ENCODE data around the gene MS4A15. TPM values are rescaled to one million over a fixed set of nuclear protein-coding genes. Genes with fewer than 3 reads are reported as not detected.

The MS4A15 gene
- total RNA-seq, 1 donor from 2014 or later = not detected

DNA sequence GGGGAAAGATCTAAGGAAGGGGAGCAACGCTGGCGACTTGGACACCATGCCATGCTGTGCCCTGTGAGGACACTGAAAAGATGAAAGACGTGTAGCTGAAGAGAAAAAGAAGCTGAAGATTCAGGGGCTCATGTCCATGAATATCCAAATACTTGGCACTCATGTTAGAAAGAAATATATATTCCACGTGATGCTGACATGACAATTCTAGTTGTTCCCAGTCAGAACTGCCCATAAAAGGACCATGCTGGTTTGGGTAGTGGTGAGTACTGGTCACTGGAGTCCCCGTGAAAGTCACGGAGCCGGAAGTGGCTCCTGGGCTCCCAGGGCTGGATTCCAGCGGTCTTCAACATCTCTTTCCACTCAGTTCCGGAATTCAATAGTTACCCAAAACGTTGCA is 9.9 kb downstream of the MS4A15 start:
- H3K4me3 Mint-ChIP-seq = no peak overlapping the region
- no peaks in the 10 kb centered on the region for H3K4me1 Mint-ChIP-seq
- H3K9me3 Mint-ChIP-seq = no peaks in the 10 kb centered on the region
- H3K27me3 Mint-ChIP-seq (ENCODE audit: low read depth) = peaks cover 6% of the 10 kb centered on the region
- DNase-seq (ENCODE audit: low read depth, low spot score) = no peak
- H3K36me3 Mint-ChIP-seq (ENCODE audit: low read depth) = no peaks in the 10 kb centered on the region
- no peak overlapping the region for H3K27ac Mint-ChIP-seq (ENCODE audit: unreplicated experiment)
- TF ChIP-seq, protein P1, sequence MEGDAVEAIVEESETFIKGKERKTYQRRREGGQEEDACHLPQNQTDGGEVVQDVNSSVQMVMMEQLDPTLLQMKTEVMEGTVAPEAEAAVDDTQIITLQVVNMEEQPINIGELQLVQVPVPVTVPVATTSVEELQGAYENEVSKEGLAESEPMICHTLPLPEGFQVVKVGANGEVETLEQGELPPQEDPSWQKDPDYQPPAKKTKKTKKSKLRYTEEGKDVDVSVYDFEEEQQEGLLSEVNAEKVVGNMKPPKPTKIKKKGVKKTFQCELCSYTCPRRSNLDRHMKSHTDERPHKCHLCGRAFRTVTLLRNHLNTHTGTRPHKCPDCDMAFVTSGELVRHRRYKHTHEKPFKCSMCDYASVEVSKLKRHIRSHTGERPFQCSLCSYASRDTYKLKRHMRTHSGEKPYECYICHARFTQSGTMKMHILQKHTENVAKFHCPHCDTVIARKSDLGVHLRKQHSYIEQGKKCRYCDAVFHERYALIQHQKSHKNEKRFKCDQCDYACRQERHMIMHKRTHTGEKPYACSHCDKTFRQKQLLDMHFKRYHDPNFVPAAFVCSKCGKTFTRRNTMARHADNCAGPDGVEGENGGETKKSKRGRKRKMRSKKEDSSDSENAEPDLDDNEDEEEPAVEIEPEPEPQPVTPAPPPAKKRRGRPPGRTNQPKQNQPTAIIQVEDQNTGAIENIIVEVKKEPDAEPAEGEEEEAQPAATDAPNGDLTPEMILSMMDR (conservative IDR thresholded peaks at IDR 0.05) = no peak

DNA sequence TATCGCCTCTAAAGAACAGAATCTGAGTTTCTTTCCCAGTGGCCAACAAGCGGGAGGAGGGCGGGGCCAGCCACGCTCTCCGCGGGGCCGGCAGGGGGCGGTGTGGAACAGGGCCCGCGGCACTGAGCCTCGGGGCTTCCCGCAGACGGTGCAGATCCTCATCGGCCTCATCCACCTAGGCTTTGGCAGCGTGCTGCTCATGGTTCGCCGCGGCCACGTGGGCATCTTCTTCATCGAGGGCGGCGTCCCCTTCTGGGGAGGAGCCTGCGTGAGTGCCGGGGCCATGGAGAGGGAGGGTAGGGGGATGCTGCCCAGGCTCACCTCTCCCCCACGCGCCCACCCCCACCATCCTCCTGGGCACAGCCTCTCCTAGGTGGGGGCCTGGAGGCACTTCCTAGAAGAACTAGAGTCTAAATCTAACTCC is 10.7 kb downstream of the MS4A15 start:
- H3K27me3 Mint-ChIP-seq (ENCODE audit: low read depth) = peaks cover 6% of the 10 kb centered on the region
- no peak overlapping the region for H3K27ac Mint-ChIP-seq (ENCODE audit: unreplicated experiment)
- no peaks in the 10 kb centered on the region for H3K4me1 Mint-ChIP-seq
- H3K9me3 Mint-ChIP-seq = no peaks in the 10 kb centered on the region
- DNase-seq (ENCODE audit: low read depth, low spot score) = peak; percentile 17
- H3K36me3 Mint-ChIP-seq (ENCODE audit: low read depth) = no peaks in the 10 kb centered on the region
- no peak overlapping the region for H3K4me3 Mint-ChIP-seq
- TF ChIP-seq, protein P1 (conservative IDR thresholded peaks at IDR 0.05) = peak; percentile 55

DNA sequence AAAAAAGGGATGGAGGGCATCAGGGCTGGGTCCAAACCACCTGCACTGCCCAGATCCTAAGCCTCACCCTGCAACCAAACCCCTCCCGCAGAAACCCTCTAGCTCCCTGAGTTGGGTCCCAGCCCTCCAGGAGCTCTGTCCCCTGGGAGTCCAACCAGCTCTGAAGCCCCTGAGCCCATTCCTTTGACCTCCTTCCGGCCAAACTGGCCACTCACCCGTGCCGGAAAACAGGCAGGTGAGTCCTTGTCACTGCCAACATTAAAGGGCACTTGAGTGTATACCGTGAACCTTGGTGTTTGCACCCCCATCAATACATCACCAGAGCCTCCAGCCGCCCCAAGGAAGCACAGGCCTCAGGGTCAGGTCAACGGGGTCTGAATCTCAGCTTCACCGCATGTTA is 11.5 kb downstream of the MS4A15 start:
- TF ChIP-seq, protein P1 (conservative IDR thresholded peaks at IDR 0.05) = no peak
- Mint-ChIP-seq H3K4me3 (no peak overlapping the region), H3K27me3 (ENCODE audit: low read depth) (peaks cover 6% of the 10 kb centered on the region), H3K27ac (ENCODE audit: unreplicated experiment) (no peak overlapping the region), H3K9me3 (no peaks in the 10 kb centered on the region), H3K4me1 (no peaks in the 10 kb centered on the region), H3K36me3 (ENCODE audit: low read depth) (no peaks in the 10 kb centered on the region)
- DNase-seq (ENCODE audit: low read depth, low spot score) = no peak

DNA sequence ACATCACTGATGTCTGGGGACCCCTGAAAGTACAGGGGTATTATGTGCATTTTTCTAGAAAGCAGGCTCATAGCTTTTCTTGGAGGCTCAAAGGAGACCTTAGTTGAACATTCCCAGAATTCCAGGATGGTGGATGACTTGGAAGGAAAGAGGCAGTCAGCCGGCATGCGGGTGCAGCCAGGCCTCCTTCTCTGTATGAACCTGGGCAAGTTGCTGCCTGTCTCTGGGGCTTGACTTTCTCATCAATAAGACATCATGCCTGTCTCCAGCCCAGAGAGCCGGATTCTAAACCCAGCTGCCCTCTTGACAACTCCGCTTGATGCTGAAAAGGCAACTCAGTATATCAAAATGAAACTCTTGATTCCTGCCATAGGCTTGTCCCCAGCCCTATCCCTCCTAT is 12.6 kb downstream of the MS4A15 start:
- H3K27me3 Mint-ChIP-seq (ENCODE audit: low read depth) = peaks cover 6% of the 10 kb centered on the region
- no peak for DNase-seq (ENCODE audit: low read depth, low spot score)
- H3K9me3 Mint-ChIP-seq = no peaks in the 10 kb centered on the region
- H3K27ac Mint-ChIP-seq (ENCODE audit: unreplicated experiment) = no peak overlapping the region
- H3K36me3 Mint-ChIP-seq (ENCODE audit: low read depth) = no peaks in the 10 kb centered on the region
- H3K4me3 Mint-ChIP-seq = no peak overlapping the region
- TF ChIP-seq, protein P1 (conservative IDR thresholded peaks at IDR 0.05) = no peak
- H3K4me1 Mint-ChIP-seq = no peaks in the 10 kb centered on the region

DNA sequence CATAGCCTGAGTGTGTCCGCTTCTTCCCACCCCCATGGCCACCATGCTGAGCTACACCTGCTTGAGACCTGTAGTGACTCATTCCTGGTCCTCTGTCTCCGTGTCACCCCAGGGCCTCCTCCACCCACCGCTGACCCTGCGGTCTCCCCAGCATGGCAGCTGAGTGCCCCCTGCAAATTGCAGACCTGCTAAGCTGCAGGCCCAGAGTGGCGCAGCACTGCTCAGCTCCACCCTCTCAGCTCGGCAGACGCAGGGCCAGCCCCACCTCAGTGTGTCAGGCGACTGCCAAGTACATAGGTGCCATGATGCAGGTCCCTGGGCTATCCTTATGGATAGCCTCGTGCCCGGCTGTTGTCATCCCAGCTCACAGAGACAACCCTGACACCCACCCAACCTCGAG is 13.1 kb downstream of the MS4A15 start:
- Mint-ChIP-seq H3K27me3 (ENCODE audit: low read depth) (peaks cover 8% of the 10 kb centered on the region), H3K4me1 (no peaks in the 10 kb centered on the region), H3K9me3 (no peaks in the 10 kb centered on the region), H3K4me3 (no peak overlapping the region), H3K36me3 (ENCODE audit: low read depth) (no peaks in the 10 kb centered on the region), H3K27ac (ENCODE audit: unreplicated experiment) (peak overlapping the region; percentile 35)
- no peak for DNase-seq (ENCODE audit: low read depth, low spot score)
- TF ChIP-seq, protein P1 (conservative IDR thresholded peaks at IDR 0.05) = no peak

DNA sequence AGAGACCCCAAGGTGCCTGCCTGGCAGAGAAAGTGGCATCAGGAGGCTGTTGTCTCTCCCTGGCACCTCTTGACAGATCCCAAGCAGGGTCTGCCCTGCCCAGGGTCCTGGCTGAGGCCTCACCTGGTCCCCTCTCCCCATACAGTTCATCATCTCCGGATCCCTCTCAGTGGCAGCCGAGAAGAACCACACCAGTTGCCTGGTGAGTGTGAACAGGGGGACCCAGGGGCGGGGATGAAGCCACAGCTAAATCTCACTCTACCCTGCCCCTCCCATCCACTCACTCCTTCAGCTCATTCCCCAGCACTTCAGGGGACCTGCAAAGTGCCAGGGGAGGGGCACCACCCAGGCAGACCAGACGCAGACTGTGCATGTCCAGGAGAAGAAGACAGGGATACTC is 14.5 kb downstream of the MS4A15 start:
- no peaks in the 10 kb centered on the region for H3K36me3 Mint-ChIP-seq (ENCODE audit: low read depth)
- H3K27ac Mint-ChIP-seq (ENCODE audit: unreplicated experiment) = no peak overlapping the region
- TF ChIP-seq, protein P1 (conservative IDR thresholded peaks at IDR 0.05) = no peak
- H3K4me1 Mint-ChIP-seq = peaks cover 6% of the 10 kb centered on the region
- no peaks in the 10 kb centered on the region for H3K9me3 Mint-ChIP-seq
- H3K27me3 Mint-ChIP-seq (ENCODE audit: low read depth) = peaks cover 8% of the 10 kb centered on the region
- no peak overlapping the region for H3K4me3 Mint-ChIP-seq
- no peak for DNase-seq (ENCODE audit: low read depth, low spot score)

Measured in neural crest cell (in vitro differentiated cells).